Effector memory CD8-positive, alpha-beta T cell (primary cell): ENCODE measurements around the gene KLRG1.
A peak's percentile ranks its signal among the peaks of the same experiment; 100 is the strongest.

Experiments
- ATAC-seq: fragments of 150-1000 bp; cut with Tn5 transposase; replicated peaks from 2 replicates; pipeline ENCODE4 v1.10.0; 2021; ENCODE audit warnings: mild to moderate bottlenecking, moderate library complexity
- DNase-seq, 3 experiments: peaks; one replicate each; pipeline ENCODE4 v3.0.0; 2021
- H3K27ac Mint-ChIP-seq, 2 donors: one replicate each; pipeline ENCODE4 v1.8.0; 2022; ENCODE audit warnings: mild to moderate bottlenecking in 2 of 2, mixed read lengths in 2 of 2, moderate library complexity in 2 of 2
- H3K27me3 Mint-ChIP-seq, 2 donors: one replicate each; pipeline ENCODE4 v1.8.0; 2022; ENCODE audit warnings: mixed read lengths in 2 of 2
- H3K36me3 Mint-ChIP-seq: one replicate; pipeline ENCODE4 v1.8.0; 2022; ENCODE audit warnings: mild to moderate bottlenecking, moderate library complexity, mixed read lengths; ENCODE audit not compliant: insufficient read depth
- H3K4me1 Mint-ChIP-seq, 2 donors: one replicate each; pipeline ENCODE4 v1.8.0; 2022; ENCODE audit warnings: low read depth in 2 of 2, mixed read lengths in 2 of 2
- H3K4me3 Mint-ChIP-seq, 2 donors: one replicate each; pipeline ENCODE4 v1.8.0; 2022; ENCODE audit warnings: mild to moderate bottlenecking in 2 of 2, mixed read lengths in 2 of 2, moderate library complexity in 2 of 2
- H3K9me3 Mint-ChIP-seq, 2 donors: one replicate each; pipeline ENCODE4 v1.8.0; 2022; ENCODE audit warnings: mixed read lengths in 2 of 2

KLRG1 gene

GRCh38 chr12:8956073-8956472 is 33.3 kb upstream of the KLRG1 start:
- no peak for ATAC-seq
- no peaks in the 10 kb centered on the region for H3K27me3 Mint-ChIP-seq
- no peak for DNase-seq
- no peaks in the 10 kb centered on the region for H3K9me3 Mint-ChIP-seq
- H3K36me3 Mint-ChIP-seq, result peaks cover 14% of the 10 kb centered on the region
- peak overlapping the region; percentile 87 to 88 for H3K27ac Mint-ChIP-seq
- peak overlapping the region; percentile 25 to 30 for H3K4me3 Mint-ChIP-seq
- peaks cover 43 to 63% of the 10 kb centered on the region in 2 donors for H3K4me1 Mint-ChIP-seq

GRCh38 chr12:8956772-8957171 is 32.6 kb upstream of the KLRG1 start:
- H3K27ac Mint-ChIP-seq, result peak overlapping the region; percentile 87 to 88
- no peaks in the 10 kb centered on the region for H3K9me3 Mint-ChIP-seq
- peaks cover 38 to 58% of the 10 kb centered on the region in 2 donors for H3K4me1 Mint-ChIP-seq
- peak overlapping the region; percentile 18 to 30 for H3K4me3 Mint-ChIP-seq
- peaks cover 14% of the 10 kb centered on the region for H3K36me3 Mint-ChIP-seq
- H3K27me3 Mint-ChIP-seq, result no peaks in the 10 kb centered on the region
- no peak for ATAC-seq
- no peak for DNase-seq

DNA sequence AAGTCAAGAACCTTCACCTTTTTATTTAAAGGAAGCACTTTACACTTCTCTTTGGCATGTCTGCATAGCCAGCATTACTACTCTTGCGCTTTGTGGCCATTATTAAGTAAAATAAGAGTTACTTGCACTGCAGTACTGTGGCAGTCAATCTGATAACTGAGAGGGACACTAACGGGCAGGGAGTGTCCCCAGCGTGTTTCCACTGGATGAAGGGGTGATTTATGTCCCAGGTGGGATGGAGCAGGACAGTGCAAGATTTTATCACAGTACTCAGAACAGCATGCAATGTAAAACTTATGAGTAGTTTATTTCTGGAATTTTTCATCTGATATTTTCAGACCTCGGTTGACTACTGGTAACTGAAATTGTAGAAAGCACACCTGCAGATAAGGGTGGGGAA is 31.8 kb upstream of the KLRG1 start:
- ATAC-seq, result no peak

DNA sequence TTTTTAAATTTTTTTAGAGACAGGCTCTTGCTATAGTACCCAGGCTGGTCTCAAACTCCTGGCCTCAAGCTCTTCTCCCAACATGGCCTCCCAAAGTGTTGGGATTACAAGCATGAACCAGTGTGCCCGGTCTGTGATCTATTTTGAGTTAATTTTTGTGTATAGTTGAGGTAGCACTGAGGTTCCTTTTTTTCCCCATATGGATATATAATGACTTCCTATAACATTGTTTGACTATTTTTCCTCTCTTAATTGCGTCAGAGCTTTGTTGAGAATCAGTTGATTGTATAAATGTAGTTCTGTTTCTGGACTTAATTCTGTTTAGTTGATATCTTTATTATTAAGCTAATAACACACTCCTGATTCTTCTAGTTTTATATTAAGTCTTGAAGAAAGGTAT is 31.3 kb upstream of the KLRG1 start:
- Mint-ChIP-seq H3K4me1 (peaks cover 35 to 47% of the 10 kb centered on the region in 2 donors), H3K27me3 (no peaks in the 10 kb centered on the region), H3K36me3 (peaks cover 11% of the 10 kb centered on the region), H3K9me3 (no peaks in the 10 kb centered on the region), H3K4me3 (no peak overlapping the region), H3K27ac (peak overlapping the region; percentile 32 to 87)
- ATAC-seq (no peak), DNase-seq (no peak)

More for the DNA sequence above, 31.8 kb upstream of the KLRG1 start:
- Mint-ChIP-seq H3K9me3 (no peaks in the 10 kb centered on the region), H3K4me3 (peak overlapping the region; percentile 18 to 30), H3K36me3 (peaks cover 14% of the 10 kb centered on the region), H3K27me3 (no peaks in the 10 kb centered on the region), H3K4me1 (peaks cover 40 to 52% of the 10 kb centered on the region in 2 donors), H3K27ac (peak overlapping the region; percentile 87 to 88)
- no peak for DNase-seq

GRCh38 chr12:8960176-8960575 is 29.2 kb upstream of the KLRG1 start:
- Mint-ChIP-seq H3K4me3 (peak overlapping the region; percentile 1 to 33), H3K36me3 (no peaks in the 10 kb centered on the region), H3K4me1 (peaks cover 33 to 41% of the 10 kb centered on the region in 2 donors), H3K9me3 (peaks cover 0 to 6% of the 10 kb centered on the region in 2 donors), H3K27me3 (no peaks in the 10 kb centered on the region), H3K27ac (peak overlapping the region in 1 of 2 donors; percentile 75)
- DNase-seq (no peak), ATAC-seq (peak; percentile 69)

DNA sequence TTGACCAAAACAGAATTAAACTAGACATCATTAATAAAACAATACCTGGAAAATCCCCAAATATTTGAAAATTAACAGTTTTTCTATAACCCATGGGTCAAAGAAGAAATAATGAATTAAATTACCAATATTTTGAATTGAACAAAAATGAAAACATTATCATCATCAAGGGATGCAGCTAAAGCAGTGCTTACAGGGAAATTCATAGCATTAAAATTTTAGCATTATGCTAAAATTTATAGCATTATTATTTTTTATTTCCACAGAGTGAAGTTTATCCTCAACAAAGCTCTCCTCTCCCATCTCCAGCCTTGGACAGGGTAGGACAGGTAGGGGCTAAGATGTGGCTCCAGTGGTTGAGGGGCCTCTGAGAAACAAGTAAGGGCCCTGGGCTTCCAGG is 20.6 kb upstream of the KLRG1 start:
- peaks cover 10 to 13% of the 10 kb centered on the region in 2 donors for H3K4me1 Mint-ChIP-seq
- no peaks in the 10 kb centered on the region for H3K27me3 Mint-ChIP-seq
- no peak overlapping the region for H3K27ac Mint-ChIP-seq
- no peaks in the 10 kb centered on the region for H3K36me3 Mint-ChIP-seq
- DNase-seq, result no peak
- no peak overlapping the region for H3K4me3 Mint-ChIP-seq
- no peak for ATAC-seq
- peaks cover 0 to 13% of the 10 kb centered on the region in 2 donors for H3K9me3 Mint-ChIP-seq

DNA sequence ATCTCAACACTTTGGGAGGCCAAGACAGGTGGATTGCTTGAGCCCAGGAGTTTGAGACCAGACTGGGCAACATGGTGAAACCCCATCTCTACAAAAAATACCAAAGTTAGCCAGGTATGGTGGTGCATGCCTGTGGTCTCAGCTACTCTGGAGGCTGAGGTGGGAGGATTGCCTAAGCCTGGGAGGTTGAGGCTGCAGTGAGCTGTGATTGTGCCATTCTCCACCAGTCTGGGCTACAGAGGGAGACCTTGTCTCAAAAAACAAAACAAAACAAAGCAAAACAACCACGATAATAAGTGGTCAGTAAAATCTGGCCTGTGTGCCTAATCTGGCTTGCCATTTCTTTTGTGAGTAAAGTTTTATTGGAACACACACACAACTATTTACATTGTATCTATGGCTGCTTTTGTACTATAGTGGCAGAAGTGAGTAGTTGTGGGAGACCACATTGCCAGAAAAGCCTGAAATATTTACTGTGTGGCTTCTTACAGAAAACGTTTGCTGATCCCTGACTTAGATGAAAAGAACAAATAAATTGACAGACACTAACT is 19.4 kb upstream of the KLRG1 start:
- ATAC-seq, result no peak
- no peak for DNase-seq
- H3K27me3 Mint-ChIP-seq, result no peaks in the 10 kb centered on the region
- H3K4me3 Mint-ChIP-seq, result peak overlapping the region in 1 of 2 donors; percentile 16
- no peaks in the 10 kb centered on the region for H3K36me3 Mint-ChIP-seq
- H3K4me1 Mint-ChIP-seq, result peaks cover 3 to 7% of the 10 kb centered on the region in 2 donors
- H3K27ac Mint-ChIP-seq, result peak overlapping the region; percentile 16 to 76
- H3K9me3 Mint-ChIP-seq, result peaks cover 0 to 8% of the 10 kb centered on the region in 2 donors

DNA sequence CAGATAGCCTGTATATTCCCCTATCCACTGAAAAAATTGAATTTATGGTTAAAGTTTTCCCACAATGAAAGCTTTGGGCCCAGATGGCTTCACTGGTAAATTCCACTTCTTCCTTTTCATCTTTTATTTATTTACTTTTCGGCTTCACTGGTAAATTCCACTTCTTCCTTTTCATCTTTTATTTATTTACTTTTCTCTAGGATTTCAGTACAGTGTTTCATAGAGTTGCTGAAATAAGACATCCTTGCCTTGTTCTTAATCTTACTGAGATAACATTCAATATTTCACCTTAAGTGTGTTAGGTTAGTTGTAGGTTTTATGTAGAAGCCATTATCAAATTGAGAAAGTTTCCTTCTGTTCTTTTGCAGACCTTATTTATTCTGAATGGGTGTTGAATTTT is 18.9 kb upstream of the KLRG1 start:
- no peak for ATAC-seq
- Mint-ChIP-seq H3K9me3 (peaks cover 0 to 8% of the 10 kb centered on the region in 2 donors), H3K4me3 (peak overlapping the region in 1 of 2 donors; percentile 16), H3K27ac (peak overlapping the region; percentile 16 to 76), H3K27me3 (no peaks in the 10 kb centered on the region), H3K4me1 (peaks cover 3 to 9% of the 10 kb centered on the region in 2 donors), H3K36me3 (no peaks in the 10 kb centered on the region)
- DNase-seq, result no peak

DNA sequence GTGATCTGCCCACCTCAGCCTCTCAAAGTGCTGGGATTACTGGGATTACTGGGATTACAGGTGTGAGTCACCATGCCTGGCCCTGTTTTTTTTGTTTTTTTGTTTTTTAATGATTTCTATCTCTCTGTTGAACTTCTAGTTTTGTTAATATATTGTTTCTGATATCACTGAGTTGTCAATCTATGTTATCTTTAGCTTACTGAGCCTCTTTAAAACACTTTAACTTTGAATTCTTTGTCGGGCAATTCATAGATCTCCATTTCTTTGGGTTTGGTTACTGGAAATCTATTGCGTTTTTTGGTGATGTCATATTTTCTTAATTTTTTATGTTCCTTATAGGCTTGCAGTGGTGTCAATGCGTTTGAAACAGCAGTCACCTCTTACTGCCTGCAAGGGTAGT is 9.2 kb upstream of the KLRG1 start:
- no peaks in the 10 kb centered on the region for H3K36me3 Mint-ChIP-seq
- H3K27ac Mint-ChIP-seq, result no peak overlapping the region
- DNase-seq, result no peak
- no peaks in the 10 kb centered on the region for H3K27me3 Mint-ChIP-seq
- H3K4me3 Mint-ChIP-seq, result no peak overlapping the region
- peaks cover 8 to 29% of the 10 kb centered on the region in 2 donors for H3K4me1 Mint-ChIP-seq
- peaks cover 2 to 5% of the 10 kb centered on the region in 2 donors for H3K9me3 Mint-ChIP-seq
- ATAC-seq, result no peak

- Mint-ChIP-seq H3K4me3 (peak overlapping the region; percentile 33 to 45), H3K4me1 (peaks cover 35 to 46% of the 10 kb centered on the region in 2 donors), H3K27ac (peak overlapping the region; percentile 70 to 89), H3K9me3 (peaks cover 0 to 7% of the 10 kb centered on the region in 2 donors), H3K36me3 (peaks cover 13% of the 10 kb centered on the region), H3K27me3 (no peaks in the 10 kb centered on the region)
- DNase-seq (no peak), ATAC-seq (peak; percentile 34)
Measured at GRCh38 chr12:8985213-8985754, 4.1 kb upstream of the KLRG1 start.

- Mint-ChIP-seq H3K36me3 (peaks cover 13% of the 10 kb centered on the region), H3K4me1 (peaks cover 35 to 50% of the 10 kb centered on the region in 2 donors), H3K27ac (peak overlapping the region; percentile 89), H3K4me3 (peak overlapping the region; percentile 75 to 88), H3K27me3 (no peaks in the 10 kb centered on the region), H3K9me3 (peaks cover 0 to 5% of the 10 kb centered on the region in 2 donors)
- ATAC-seq (no peak), DNase-seq (no peak)
Measured at GRCh38 chr12:8987163-8987562, 2.2 kb upstream of the KLRG1 start.

DNA sequence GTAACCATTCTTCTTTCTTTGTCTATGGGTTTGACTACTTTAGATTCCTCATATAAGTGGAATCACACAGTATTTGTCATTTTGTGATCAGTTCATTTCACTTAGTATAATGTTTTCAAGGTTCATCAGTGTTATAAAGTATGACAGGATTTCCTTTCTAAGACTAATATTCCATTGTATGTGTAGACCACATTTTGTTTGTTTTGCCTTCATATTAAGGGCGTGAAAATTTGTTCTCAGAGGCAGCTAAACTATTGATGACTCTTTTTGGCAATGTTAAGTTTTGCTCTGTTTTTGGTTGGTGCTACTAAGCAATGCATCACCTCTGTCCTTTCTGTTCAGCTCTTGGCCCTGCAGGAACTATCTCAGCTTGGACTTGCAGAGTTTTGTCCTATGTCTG is 1.7 kb upstream of the KLRG1 start:
- peaks cover 16% of the 10 kb centered on the region for H3K36me3 Mint-ChIP-seq
- H3K4me1 Mint-ChIP-seq, result peaks cover 37 to 53% of the 10 kb centered on the region in 2 donors
- peaks cover 0 to 5% of the 10 kb centered on the region in 2 donors for H3K9me3 Mint-ChIP-seq
- H3K27ac Mint-ChIP-seq, result peak overlapping the region; percentile 89
- ATAC-seq (peak; percentile 42), DNase-seq (no peak)
- peak overlapping the region; percentile 75 to 88 for H3K4me3 Mint-ChIP-seq
- H3K27me3 Mint-ChIP-seq, result no peaks in the 10 kb centered on the region

GRCh38 chr12:8991371-8992345 is 2.3 kb downstream of the KLRG1 start:
- H3K27ac Mint-ChIP-seq, result peak overlapping the region; percentile 90 to 94
- DNase-seq (no peak), ATAC-seq (peak; percentile 22)
- peaks cover 0 to 2% of the 10 kb centered on the region in 2 donors for H3K9me3 Mint-ChIP-seq
- H3K27me3 Mint-ChIP-seq, result no peaks in the 10 kb centered on the region
- H3K36me3 Mint-ChIP-seq, result peaks cover 53% of the 10 kb centered on the region
- H3K4me3 Mint-ChIP-seq, result peak overlapping the region; percentile 87 to 88
- peaks cover 46 to 60% of the 10 kb centered on the region in 2 donors for H3K4me1 Mint-ChIP-seq
